IMR-90 (cell line): ENCODE measurements around the gene OR52E6. TPM values are rescaled to one million over a fixed set of nuclear protein-coding genes. Genes with fewer than 3 reads are reported as not detected.

Experiments
- ATAC-seq: fragments of 200-7000 bp; cut with Tn5 transposase; 2 replicates; pipeline ENCODE4 v1.9.1; 2020; ENCODE audit warnings: low read depth, mild to moderate bottlenecking, moderate library complexity
- BruUV-seq: library from RNA; stranded (reverse); fragments of 400-500 nt; replicated peaks from 2 replicates; lab custom pipeline; 2021; lab: Mats Ljungman, UMichigan
- CTCF ChIA-PET: fragments of 300-600 bp; formaldehyde crosslinking; extraction: SDS; loops from one replicate; lab custom pipeline; 2021; ENCODE audit warnings: antibody characterized with exemption; lab: Yijun Ruan, JAX
- POLR2A ChIA-PET: fragments of 300-600 bp; sonication (Branson Sonifier 250); formaldehyde crosslinking; loops from one replicate; lab custom pipeline; 2022; ENCODE audit warnings: antibody characterized with exemption; ENCODE audit not compliant: unreplicated experiment; lab: Charles Lee
- DNase-seq: peaks from one replicate; pipeline ENCODE4 v3.0.0; 2013
- H2AFZ ChIP-seq: replicated peaks from 2 replicates; pipeline ENCODE3; 2013; ENCODE audit warnings: low read length, mild to moderate bottlenecking; ENCODE audit not compliant: poor library complexity
- H2AK5ac ChIP-seq: 2 replicates; pipeline ENCODE4 v1.6.1; 2013; ENCODE audit warnings: low read depth, low read length, inconsistent platforms
- H2AK9ac ChIP-seq: replicated peaks from 2 replicates; pipeline ENCODE3; 2013; ENCODE audit warnings: mild to moderate bottlenecking, low read depth, low read length, moderate library complexity; ENCODE audit not compliant: poor library complexity
- H2BK120ac ChIP-seq: 2 replicates; pipeline ENCODE4 v1.6.1; 2013; ENCODE audit warnings: low read depth, low read length, inconsistent platforms
- H2BK15ac ChIP-seq: 3 replicates; pipeline ENCODE4 v1.6.1; 2013; ENCODE audit warnings: low read depth, low read length, inconsistent platforms
- H2BK20ac ChIP-seq: 2 replicates; pipeline ENCODE4 v1.6.1; 2013; ENCODE audit warnings: low read depth, mild to moderate bottlenecking, inconsistent platforms, low read length, moderate library complexity
- H2BK5ac ChIP-seq: 2 replicates; pipeline ENCODE4 v1.6.1; 2013; ENCODE audit warnings: mild to moderate bottlenecking, low read depth, low read length, inconsistent platforms; ENCODE audit not compliant: poor library complexity, severe bottlenecking
- H3K14ac ChIP-seq: replicated peaks from 2 replicates; pipeline ENCODE4 v1.6.1; 2013; ENCODE audit warnings: low read depth, low read length, inconsistent platforms
- H3K18ac ChIP-seq: 2 replicates; pipeline ENCODE4 v1.6.1; 2013; ENCODE audit warnings: low read depth, low read length, control low read depth
- H3K23ac ChIP-seq: 2 replicates; pipeline ENCODE4 v1.6.1; 2013; ENCODE audit warnings: low read depth, low read length, inconsistent platforms
- H3K27ac ChIP-seq: 2 replicates; pipeline ENCODE4 v1.5.1; 2013; ENCODE audit warnings: mild to moderate bottlenecking, control low read depth, low read length; ENCODE audit not compliant: insufficient read depth
- H3K27me3 ChIP-seq: 2 replicates; pipeline ENCODE4 v1.6.1; 2013; ENCODE audit warnings: low read length; ENCODE audit not compliant: control insufficient read depth, insufficient read depth
- H3K36me3 ChIP-seq: 2 replicates; pipeline ENCODE4 v1.6.1; 2013; ENCODE audit warnings: low read length, mixed read lengths; ENCODE audit not compliant: control insufficient read depth, insufficient read depth
- H3K4ac ChIP-seq: 2 replicates; pipeline ENCODE4 v1.6.1; 2013; ENCODE audit warnings: low read depth, low read length, inconsistent platforms
- H3K4me1 ChIP-seq: 2 replicates; pipeline ENCODE4 v1.6.1; 2013; ENCODE audit warnings: low read length, mixed read lengths; ENCODE audit not compliant: control insufficient read depth, insufficient read depth
- H3K4me2 ChIP-seq: 2 replicates; pipeline ENCODE4 v1.6.1; 2013; ENCODE audit warnings: low read depth, mild to moderate bottlenecking, control low read depth, low read length, moderate library complexity
- H3K4me3 ChIP-seq: 2 replicates; pipeline ENCODE4 v1.5.1; 2013; ENCODE audit warnings: low read depth, mild to moderate bottlenecking, control low read depth, low read length, moderate library complexity; ENCODE audit not compliant: insufficient read depth
- H3K56ac ChIP-seq: 2 replicates; pipeline ENCODE4 v1.6.1; 2013; ENCODE audit warnings: low read length, inconsistent platforms; ENCODE audit not compliant: insufficient read depth; ENCODE audit errors: extremely low read depth
- H3K79me1 ChIP-seq, 2 experiments: 2 replicates each; pipeline ENCODE4 v1.6.1; 2013; ENCODE audit warnings: low read length in 2 of 2, inconsistent platforms in 1 of 2, low read depth in 1 of 2
- H3K9ac ChIP-seq: 2 replicates; pipeline ENCODE4 v1.6.1; 2013; ENCODE audit warnings: low read depth, low read length, control low read depth
- H3K9me1 ChIP-seq: 2 replicates; pipeline ENCODE4 v1.6.1; 2013; ENCODE audit warnings: low read length, inconsistent platforms; ENCODE audit not compliant: insufficient read depth
- H3K9me3 ChIP-seq: 2 replicates; pipeline ENCODE4 v1.6.1; 2013; ENCODE audit warnings: low read length; ENCODE audit not compliant: control insufficient read depth, insufficient read depth
- H4K20me1 ChIP-seq: 2 replicates; pipeline ENCODE4 v1.6.1; 2013; ENCODE audit warnings: low read length, inconsistent platforms; ENCODE audit not compliant: insufficient read depth
- H4K5ac ChIP-seq: 2 replicates; pipeline ENCODE4 v1.6.1; 2013; ENCODE audit warnings: mild to moderate bottlenecking, low read depth, low read length, control low read depth
- H4K8ac ChIP-seq, 2 experiments: 2 replicates each; pipeline ENCODE4 v1.6.1; 2013; ENCODE audit warnings: low read depth in 2 of 2, low read length in 2 of 2, control low read depth in 1 of 2, inconsistent platforms in 1 of 2
- H4K91ac ChIP-seq: 2 replicates; pipeline ENCODE4 v1.6.1; 2013; ENCODE audit warnings: low read depth, low read length, inconsistent platforms; ENCODE audit not compliant: insufficient read depth
- RAD21 ChIP-seq: IDR thresholded peaks from 2 replicates; pipeline ENCODE4 v1.6.1; 2012; ENCODE audit warnings: low read length, improper control_type of control experiment
- RCOR1 ChIP-seq: IDR thresholded peaks from 2 replicates; pipeline ENCODE4 v1.6.1; 2012; ENCODE audit warnings: mild to moderate bottlenecking, low read length, improper control_type of control experiment; ENCODE audit not compliant: insufficient replicate concordance
- SMC3 ChIP-seq: fragments of 150-350 bp; IDR thresholded peaks from 2 replicates; pipeline ENCODE4 v1.6.1; 2016; ENCODE audit warnings: low read depth, mild to moderate bottlenecking, antibody characterized with exemption, low read length, moderate library complexity
- WGBS, 2 experiments: methylation state at CpG; one replicate each; pipeline versions ENCODE4 v1.1.5 to v1.1.7; 2013; ENCODE audit warnings: missing lambda C conversion rate in 2 of 2; ENCODE audit not compliant: insufficient read length in 1 of 2; ENCODE audit errors: extremely low coverage in 2 of 2; 5-methylcytosine and 5-hydroxymethylcytosine counted together
- dilution Hi-C: fragments of 300-500 bp; cut with HindIII; formaldehyde crosslinking; loops from one replicate; pipeline ENCODE4 v1.14.3; 2018; ENCODE audit warnings: low sequenced_read_pairs; ENCODE audit not compliant: unreplicated experiment
- in situ Hi-C: fragments of 300-500 bp; cut with MboI; formaldehyde crosslinking; loops from 3 replicates; pipeline ENCODE4 v1.14.3; 2019; ENCODE audit warnings: low sequenced_read_pairs, inconsistent platforms, mixed read lengths
- intact Hi-C: fragments of 100-400 bp; cut with micrococcal nuclease; formaldehyde crosslinking; loops from 2 replicates; pipeline ENCODE4 v1.10.0; 2022
- polyA plus RNA-seq, 3 experiments: library from polyadenylated mRNA; depleted of rRNA; stranded (reverse); fragments of >200 nt; gene quantifications; 2 replicates each; pipeline ENCODE4 v1.2.3, GENCODE V29; 2012; ENCODE audit warnings: low replicate concordance in 1 of 3
- total RNA-seq: library from RNA; depleted of rRNA; stranded (reverse); fragments of >200 nt; gene quantifications from 2 replicates; pipeline ENCODE4 v1.2.3, GENCODE V29; 2012
- TF ChIP-seq, protein P1 (sequence below): conservative IDR thresholded peaks from 2 replicates; pipeline ENCODE4 v1.5.1; 2012; ENCODE audit warnings: mild to moderate bottlenecking, low read depth, low read length, improper control_type of control experiment

Gene OR52E6
- total and polyA plus RNA-seq, 2 of the 4 experiments (the other 2 are of a cell fraction): not detected

DNA sequence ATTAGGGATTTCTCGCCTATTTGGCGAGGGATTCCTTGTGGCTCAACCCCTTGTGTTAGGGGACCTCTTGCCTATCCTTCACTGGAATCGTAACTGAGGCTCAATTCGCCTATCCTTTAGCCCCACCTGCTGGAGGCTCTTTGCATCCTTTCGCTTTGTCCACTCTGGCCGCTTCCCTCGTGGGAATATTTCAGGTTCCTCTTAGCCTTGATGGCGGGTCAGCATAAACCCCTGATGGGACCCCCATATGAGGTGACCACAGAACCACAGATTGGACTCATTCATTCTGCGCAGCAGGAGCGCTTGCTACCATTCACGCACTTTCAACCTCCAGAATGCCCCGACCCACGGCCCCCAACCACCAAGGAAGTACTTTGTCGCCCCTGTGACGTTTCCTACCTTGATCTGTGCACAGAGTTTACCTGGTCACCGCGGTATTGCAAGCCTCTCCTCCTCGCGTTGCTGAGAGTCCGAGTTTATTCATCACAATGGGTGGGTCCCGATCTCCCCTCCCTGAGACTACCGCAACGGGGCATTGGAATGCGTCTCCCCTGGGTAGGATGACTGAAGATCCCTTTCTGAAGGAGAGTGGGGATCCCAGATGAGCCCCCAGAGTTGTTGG lies 33.1 kb downstream of the OR52E6 start, which contains the start of gene OR52N2:
TSS of gene OR52N2 (plus strand) at position 425 of the 622 bp plus-strand sequence. CDS start 11,412 bp downstream, outside the sequence.
- H4K8ac ChIP-seq: no peak within 1 kb of the TSS
- peak within 1 kb of the TSS; percentile 89 for H2AFZ ChIP-seq
- 15% methylated on average over 10 of the region's 24 CpGs; no CpG with 5 or more reads in 1 of the 2 experiments for WGBS, 2 experiments
- no peaks in the 10 kb centered on the region for H3K4me1 ChIP-seq
- in situ Hi-C loops: no loop called here
- H4K5ac ChIP-seq: no peak within 1 kb of the TSS
- no TSS peak for BruUV-seq
- H3K36me3 ChIP-seq: no peaks in the 10 kb centered on the region
- intact Hi-C loops: loop anchor here (1.0 to 10.0 kb wide), 9 partner anchors 124 to 1624 kb away; partner anchors contain the start of gene TRIM5
- H3K4ac ChIP-seq: no peak within 1 kb of the TSS
- H2BK20ac ChIP-seq: no peak within 1 kb of the TSS
- peaks cover 7% of the 10 kb centered on the region for H3K27me3 ChIP-seq
- H3K4me2 ChIP-seq: peak within 1 kb of the TSS; percentile 90
- peak; percentile 99 for ATAC-seq
- H3K79me1 ChIP-seq: no peaks in the 10 kb centered on the region
- no peaks in the 10 kb centered on the region for H4K20me1 ChIP-seq
- no peak within 1 kb of the TSS for H3K18ac ChIP-seq
- H2AK9ac ChIP-seq: no peak within 1 kb of the TSS
- H3K23ac ChIP-seq: no peak within 1 kb of the TSS
- no peak within 1 kb of the TSS for H2AK5ac ChIP-seq
- H3K4me3 ChIP-seq: peak within 1 kb of the TSS; percentile 45
- H3K27ac ChIP-seq: no peak within 1 kb of the TSS
- ChIA-PET CTCF (interaction anchor here (1.9 kb wide), 1 partner anchor 332 kb away, joined by 8 read pairs; no protein-coding TSS in a partner anchor), POLR2A (no interaction called here)
- H2BK5ac ChIP-seq: no peak within 1 kb of the TSS
- H3K9me3 ChIP-seq: no peaks in the 10 kb centered on the region
- H3K56ac ChIP-seq: no peak within 1 kb of the TSS
- dilution Hi-C loops: no loop called here
- peak; percentile 65 for DNase-seq
- no peaks in the 10 kb centered on the region for H3K9me1 ChIP-seq
- TF ChIP-seq RAD21 (peak; percentile 95), SMC3 (peak; percentile 73), RCOR1 (no peak)
- TF ChIP-seq, protein P1, sequence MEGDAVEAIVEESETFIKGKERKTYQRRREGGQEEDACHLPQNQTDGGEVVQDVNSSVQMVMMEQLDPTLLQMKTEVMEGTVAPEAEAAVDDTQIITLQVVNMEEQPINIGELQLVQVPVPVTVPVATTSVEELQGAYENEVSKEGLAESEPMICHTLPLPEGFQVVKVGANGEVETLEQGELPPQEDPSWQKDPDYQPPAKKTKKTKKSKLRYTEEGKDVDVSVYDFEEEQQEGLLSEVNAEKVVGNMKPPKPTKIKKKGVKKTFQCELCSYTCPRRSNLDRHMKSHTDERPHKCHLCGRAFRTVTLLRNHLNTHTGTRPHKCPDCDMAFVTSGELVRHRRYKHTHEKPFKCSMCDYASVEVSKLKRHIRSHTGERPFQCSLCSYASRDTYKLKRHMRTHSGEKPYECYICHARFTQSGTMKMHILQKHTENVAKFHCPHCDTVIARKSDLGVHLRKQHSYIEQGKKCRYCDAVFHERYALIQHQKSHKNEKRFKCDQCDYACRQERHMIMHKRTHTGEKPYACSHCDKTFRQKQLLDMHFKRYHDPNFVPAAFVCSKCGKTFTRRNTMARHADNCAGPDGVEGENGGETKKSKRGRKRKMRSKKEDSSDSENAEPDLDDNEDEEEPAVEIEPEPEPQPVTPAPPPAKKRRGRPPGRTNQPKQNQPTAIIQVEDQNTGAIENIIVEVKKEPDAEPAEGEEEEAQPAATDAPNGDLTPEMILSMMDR: peak; percentile 89
- no peak within 1 kb of the TSS for H3K14ac ChIP-seq
- no peak within 1 kb of the TSS for H2BK120ac ChIP-seq
- no peak within 1 kb of the TSS for H4K91ac ChIP-seq
- no peak within 1 kb of the TSS for H2BK15ac ChIP-seq
- no peak within 1 kb of the TSS for H3K9ac ChIP-seq
